Measurements from ENCODE around the gene IFFO2.

GRCh38 chr1:18907021-18907916, 49.2 kb downstream of the IFFO2 start:
- TF ChIP-seq CTCF (IDR thresholded peaks at IDR 0.05; ENCODE audit: low read depth, low read length, poor library complexity, severe bottlenecking) = peak; percentile 94
- no peak for TF ChIP-seq EZH2phosphoT487 (IDR thresholded peaks at IDR 0.05; ENCODE audit: borderline replicate concordance, low read length)

Measured in DOHH2 (cell line).